Cerebellar cortex (tissue), 1 donor: ENCODE results near the gene FREM1.
"Not testable (repeated sequence)": the region's sequence is repeated elsewhere in the genome, so short reads cannot be mapped to it uniquely, and the experiment has no call there.

Experiments
- DNase-seq: peaks from one replicate; pipeline ENCODE4 v3.0.0-alpha.2; 2015; ENCODE audit warnings: low spot score

Gene FREM1, protein sequence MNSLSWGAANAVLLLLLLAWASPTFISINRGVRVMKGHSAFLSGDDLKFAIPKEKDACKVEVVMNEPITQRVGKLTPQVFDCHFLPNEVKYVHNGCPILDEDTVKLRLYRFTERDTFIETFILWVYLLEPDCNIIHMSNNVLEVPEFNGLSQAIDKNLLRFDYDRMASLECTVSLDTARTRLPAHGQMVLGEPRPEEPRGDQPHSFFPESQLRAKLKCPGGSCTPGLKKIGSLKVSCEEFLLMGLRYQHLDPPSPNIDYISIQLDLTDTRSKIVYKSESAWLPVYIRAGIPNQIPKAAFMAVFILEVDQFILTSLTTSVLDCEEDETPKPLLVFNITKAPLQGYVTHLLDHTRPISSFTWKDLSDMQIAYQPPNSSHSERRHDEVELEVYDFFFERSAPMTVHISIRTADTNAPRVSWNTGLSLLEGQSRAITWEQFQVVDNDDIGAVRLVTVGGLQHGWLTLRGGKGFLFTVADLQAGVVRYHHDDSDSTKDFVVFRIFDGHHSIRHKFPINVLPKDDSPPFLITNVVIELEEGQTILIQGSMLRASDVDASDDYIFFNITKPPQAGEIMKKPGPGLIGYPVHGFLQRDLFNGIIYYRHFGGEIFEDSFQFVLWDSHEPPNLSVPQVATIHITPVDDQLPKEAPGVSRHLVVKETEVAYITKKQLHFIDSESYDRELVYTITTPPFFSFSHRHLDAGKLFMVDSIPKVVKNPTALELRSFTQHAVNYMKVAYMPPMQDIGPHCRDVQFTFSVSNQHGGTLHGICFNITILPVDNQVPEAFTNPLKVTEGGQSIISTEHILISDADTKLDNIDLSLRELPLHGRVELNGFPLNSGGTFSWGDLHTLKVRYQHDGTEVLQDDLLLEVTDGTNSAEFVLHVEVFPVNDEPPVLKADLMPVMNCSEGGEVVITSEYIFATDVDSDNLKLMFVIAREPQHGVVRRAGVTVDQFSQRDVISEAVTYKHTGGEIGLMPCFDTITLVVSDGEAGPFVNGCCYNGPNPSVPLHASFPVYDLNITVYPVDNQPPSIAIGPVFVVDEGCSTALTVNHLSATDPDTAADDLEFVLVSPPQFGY (N-terminal part only)

GRCh38 chr9:14909961-14910805, at the start of gene FREM1:
Gene FREM1 (minus strand): TSS chr9:14910428. CDS start chr9:14868977, 41,451 bp downstream.
- peak; percentile 83 for DNase-seq

GRCh38 chr9:14958989-14959388, 48.8 kb upstream of the FREM1 start:
- DNase-seq = no peak

DNA sequence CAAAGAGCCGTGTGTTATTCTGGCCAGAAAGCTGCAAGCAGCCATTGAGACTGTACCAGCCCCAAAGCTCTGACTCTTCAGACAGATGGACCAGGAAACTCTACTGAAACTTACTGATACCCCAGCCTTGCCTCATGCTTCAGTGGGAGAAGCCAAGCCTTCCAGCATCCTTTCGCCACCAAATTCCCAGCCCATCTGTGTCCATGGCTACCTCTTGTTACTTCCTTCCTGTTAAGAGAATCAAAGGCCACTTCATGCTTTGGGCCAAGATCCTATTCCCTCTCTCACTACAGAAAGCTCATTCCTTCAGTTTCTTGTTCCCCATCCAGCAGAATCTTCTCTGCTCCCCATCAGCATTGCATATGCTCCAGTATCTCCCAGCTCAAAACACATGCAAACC, 46.9 kb upstream of the FREM1 start:
- DNase-seq = no peak

DNA sequence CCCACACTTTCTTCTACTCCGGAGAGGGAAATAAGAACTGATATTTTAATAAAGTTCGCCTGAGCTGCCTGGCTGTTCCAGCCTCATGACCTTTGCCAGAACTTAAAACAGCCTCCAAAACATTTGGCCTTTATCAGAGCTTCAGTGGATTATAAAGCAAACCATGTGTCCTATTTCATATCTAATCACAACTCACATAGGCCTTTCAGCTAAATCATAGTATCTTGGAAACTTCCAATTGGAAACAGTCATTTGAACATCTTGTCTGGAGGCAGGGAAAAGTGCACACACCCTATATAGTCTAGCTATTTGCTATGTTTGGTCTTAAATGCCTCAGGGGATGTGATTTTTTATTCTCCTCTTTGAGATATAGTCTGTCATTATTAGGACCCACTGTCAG, 46.0 kb upstream of the FREM1 start:
- DNase-seq = no peak

DNA sequence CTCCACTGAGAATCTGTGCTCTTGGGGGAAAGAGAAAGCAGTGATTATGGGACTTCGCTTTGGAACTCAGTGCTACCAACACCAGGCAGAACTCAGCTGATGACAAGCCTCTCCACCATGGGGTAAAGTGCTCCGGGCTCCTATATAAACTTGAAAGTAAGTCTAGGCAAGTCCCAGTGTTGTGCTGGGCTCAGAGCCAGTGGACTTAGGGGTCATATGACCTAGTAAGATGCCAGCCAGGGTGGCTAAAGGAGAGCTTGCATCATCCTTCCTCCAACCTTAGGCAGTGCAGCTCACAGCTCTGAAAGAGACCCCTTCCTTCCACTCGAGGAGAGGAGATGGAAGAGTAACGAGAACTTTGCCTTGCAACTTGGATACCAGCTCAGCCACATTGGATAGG, 35.1 kb upstream of the FREM1 start:
- DNase-seq = no peak

GRCh38 chr9:14941501-14942405, 31.5 kb upstream of the FREM1 start:
- DNase-seq = no peak

- DNase-seq = no peak
Observed at GRCh38 chr9:14939378-14939777, 29.1 kb upstream of the FREM1 start.

DNA sequence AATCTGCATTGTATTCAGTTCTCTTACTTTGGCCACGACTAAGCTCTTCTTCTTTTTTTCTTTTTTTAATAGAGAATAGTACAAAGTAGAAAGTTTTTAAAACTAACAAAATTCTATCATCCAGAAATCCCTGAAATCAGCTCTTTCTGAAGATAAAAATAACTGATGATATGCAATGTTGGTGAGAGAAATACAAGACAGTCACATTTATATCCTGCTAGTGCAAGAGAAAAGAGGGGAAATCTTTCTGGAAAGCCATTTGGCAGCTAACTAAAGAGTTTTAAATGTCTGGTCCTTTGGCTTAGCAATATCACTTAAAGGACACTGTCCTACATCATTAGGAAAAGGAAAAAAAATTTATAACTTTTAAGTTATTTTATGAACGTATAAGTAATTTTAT, 27.0 kb upstream of the FREM1 start:
- no peak for DNase-seq

GRCh38 chr9:14936491-14936890, 26.3 kb upstream of the FREM1 start:
- no peak for DNase-seq

- no peak for DNase-seq
Observed at GRCh38 chr9:14935964-14936363, 25.7 kb upstream of the FREM1 start.

DNA sequence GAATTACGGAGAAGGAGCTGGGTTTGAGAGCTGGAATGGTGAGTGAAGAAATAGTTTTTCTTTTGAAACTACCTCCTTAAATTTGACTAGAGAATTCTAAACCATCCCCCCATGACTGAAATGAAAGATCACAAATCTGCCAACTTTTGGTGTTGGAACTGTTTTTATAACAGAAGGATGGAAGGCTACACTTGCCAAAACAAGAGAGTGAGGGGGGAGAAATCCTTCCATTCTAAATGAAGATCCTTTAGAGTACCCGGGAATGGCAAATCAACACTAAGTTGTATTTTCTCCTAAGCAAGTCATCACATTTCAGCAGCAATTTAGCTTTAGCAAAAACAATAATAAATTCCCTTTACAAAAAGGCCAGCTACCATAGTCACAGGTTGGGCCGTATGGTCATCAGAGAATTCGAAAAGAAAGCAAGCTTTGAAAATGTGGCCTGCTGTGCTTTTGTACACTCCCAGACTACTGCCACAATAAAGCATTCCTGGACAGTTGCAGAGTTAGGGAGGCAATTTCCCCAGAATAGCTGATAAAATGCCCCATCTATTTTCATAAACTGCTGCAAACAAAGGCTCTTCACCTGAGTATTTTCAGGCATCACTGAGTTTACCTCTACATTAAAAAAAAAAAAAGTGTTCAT, 25.0 kb upstream of the FREM1 start:
- DNase-seq = peak; percentile 89

DNA sequence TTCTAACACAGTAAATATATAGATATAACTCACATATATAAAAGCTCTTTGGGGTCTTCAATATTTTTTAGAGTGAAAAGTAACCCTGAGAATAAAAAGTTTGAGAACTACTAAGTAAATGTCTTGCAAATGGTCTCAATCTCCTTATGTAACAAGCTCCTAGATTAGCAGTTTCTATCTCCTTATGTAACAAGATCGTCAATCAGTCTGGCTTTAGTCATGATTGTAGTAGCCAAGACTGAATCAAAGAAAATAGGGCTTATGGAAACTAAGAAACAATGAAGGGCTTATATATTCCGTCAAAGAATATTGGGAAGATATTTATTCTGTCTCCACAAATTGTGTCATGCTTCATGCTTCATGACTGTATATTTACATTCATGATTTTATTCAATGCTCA, 22.4 kb upstream of the FREM1 start:
- DNase-seq = no peak

- no peak for DNase-seq
Observed at GRCh38 chr9:14932231-14932630, 22.0 kb upstream of the FREM1 start.

DNA sequence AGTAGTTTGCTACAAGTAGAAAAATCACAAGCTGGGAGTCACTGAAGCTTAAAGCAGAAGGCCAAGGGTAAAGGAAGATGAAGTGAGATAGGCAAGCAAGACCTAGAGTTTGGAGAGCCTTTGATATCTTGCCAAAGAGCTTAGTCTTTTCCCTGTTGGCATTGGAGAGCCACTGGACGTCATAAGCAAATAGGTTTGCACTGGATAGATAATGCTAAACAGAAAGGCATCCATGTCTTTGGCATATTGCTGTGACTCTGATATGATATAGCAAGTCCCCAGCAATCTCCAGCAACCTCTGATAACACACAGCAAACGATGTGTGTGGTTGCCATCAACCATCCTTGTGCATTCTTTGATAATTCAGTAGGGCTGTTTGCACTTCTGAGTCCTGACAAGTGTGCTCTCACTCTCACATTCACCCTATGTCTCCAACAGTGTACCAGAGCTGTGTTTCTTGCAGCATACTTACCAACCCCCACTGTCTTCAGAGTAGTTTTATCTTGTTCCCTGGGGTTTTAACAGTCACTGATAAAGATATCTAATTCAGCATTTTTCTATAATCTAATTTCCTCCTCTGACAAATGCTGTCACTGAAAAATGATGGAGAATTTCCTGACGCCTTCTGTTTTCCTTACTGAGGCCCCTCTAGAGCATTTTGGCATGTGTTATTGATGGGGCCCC, 16.9 kb upstream of the FREM1 start:
- no peak for DNase-seq

DNA sequence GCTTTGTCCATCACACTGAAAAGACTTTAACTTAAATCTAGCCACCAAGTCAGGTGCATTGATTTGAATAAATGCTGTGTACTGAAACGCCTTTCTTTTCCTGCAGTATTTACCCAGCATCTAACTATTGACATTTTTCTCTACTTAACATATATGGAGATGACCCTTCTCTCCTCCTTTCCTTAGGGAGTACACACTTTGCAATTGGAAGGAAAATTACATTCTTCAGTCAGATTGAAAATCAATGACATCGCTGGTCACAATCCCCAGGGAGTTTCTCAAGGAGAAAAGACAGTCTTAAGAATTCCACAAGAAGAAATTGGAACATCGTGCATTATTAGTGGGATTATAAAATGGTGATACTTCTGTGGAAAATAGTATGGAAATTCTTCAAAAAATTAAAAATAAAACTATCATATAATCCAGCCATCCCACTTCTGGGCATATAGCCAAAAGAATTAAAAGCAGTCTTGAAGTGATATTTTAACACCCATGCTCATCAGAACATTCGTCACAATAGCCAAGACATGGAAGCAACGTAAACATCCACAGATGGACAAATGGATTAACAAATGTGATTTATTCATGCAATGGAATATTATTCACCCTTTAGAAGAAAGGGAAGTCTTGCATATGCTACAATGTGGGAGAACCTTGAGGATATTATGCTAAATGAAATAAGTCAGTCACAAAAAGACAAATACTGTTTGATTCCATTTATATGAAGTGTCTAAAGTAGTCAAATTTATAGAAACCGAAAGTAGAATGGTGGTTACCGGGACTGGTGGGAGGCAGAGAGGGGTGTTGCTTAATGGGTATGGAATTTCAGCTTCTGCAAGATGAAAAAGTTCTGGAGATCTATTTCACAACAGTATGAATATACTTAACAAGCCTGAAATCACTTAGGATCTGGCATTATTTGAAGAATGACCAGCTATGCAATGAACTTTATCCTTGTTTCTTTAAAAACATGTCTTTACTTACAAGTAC, 14.3 kb upstream of the FREM1 start:
- DNase-seq = no peak

DNA sequence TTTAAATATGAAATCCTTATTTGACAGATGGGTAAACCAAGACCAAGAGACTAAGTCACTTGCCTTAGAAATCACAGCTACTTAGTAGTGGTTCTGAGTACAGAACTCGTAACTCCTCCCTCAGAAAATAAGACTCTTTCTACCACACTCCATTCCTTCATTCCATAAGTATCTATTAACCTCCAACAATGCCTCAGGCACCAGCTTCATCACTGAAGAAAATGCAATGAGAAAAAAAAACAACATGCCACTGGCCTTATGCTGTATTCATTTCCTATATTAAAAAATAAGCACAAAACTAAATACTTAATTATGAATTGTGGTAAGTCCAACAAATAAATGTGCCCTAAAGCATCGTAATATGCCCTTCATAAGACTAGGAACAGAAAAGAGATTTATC, 13.5 kb upstream of the FREM1 start:
- DNase-seq = no peak

DNA sequence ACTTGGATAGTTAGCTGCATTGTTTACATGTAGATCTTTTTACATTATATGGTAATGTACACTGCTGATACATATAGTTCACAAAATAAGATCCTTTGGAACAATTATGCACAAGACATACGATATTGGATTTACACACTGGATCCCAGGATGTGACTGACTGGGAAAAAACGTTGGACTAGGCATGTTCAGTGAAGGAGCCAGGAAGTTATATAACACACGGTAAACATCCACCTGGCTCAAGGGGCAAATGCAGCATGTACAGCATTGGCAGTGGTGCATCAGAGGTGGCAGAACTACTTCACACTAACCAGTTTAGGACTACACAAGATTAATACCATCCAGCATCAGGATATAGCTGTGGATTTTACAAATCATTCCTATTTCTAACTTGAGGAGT, 10.6 kb upstream of the FREM1 start:
- not testable (repeated sequence) for DNase-seq

DNA sequence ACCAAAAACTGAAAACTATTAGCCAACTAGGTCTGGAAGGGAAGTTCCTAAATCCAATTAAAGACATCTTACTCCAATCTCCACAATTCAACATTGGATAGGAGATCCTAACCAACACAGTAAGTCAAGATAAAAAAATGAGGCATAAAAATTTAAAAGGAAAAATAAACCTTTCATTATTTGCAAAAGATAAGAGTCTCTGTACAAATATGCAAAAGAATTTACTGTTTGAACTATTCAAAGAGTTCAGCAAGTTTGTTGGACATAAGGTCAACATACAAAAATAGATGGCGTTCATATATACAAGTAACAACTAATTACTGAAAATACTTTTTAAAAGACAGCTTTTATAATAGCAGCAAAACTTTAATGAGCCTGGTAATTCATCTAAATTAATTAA, 3.1 kb upstream of the FREM1 start:
- no peak for DNase-seq
